BJ (cell line): Measurements from ENCODE around the gene RNF214. TPM values are rescaled to one million over a fixed set of nuclear protein-coding genes. Genes with fewer than 3 reads are reported as not detected.
A peak's percentile ranks its signal among the peaks of the same experiment; 100 is the strongest.
"Not testable (repeated sequence)": the region's sequence is repeated elsewhere in the genome, so short reads cannot be mapped to it uniquely, and the experiment has no call there.

ENCODE experiments used
- CTCF ChIA-PET: fragments of 350-600 bp; formaldehyde crosslinking; extraction: SDS; loops from one replicate; lab custom pipeline; 2021; ENCODE audit warnings: antibody characterized with exemption, inconsistent platforms; lab: Yijun Ruan, JAX
- POLR2A ChIA-PET: fragments of 300-600 bp; sonication (Branson Sonifier 250); formaldehyde crosslinking; extraction: SDS; loops from one replicate; lab custom pipeline; 2021; ENCODE audit warnings: antibody characterized with exemption; lab: Charles Lee
- DNase-seq: peaks from one replicate; pipeline ENCODE4 v3.0.0-alpha.2; 2011; ENCODE audit warnings: low read depth
- H3K27me3 ChIP-seq: 2 replicates; pipeline ENCODE4 v1.6.0; 2011; ENCODE audit warnings: low read length; ENCODE audit not compliant: control insufficient read depth, insufficient read depth
- H3K36me3 ChIP-seq: 2 replicates; pipeline ENCODE4 v1.5.1; 2011; ENCODE audit warnings: low read length; ENCODE audit not compliant: control insufficient read depth, insufficient read depth
- H3K4me3 ChIP-seq: 2 replicates; pipeline ENCODE4 v1.5.1; 2011; ENCODE audit warnings: low read depth, mild to moderate bottlenecking, control low read depth, low read length
- polyA plus RNA-seq: library from polyadenylated mRNA; depleted of rRNA; stranded (reverse); fragments of >200 nt; gene quantifications from 2 replicates; pipeline ENCODE4 v1.2.3, GENCODE V29; 2011
- TF ChIP-seq, protein P1 (sequence below): IDR thresholded peaks from 2 replicates; pipeline ENCODE4 v1.5.1; 2011; ENCODE audit warnings: low read depth, mild to moderate bottlenecking, control low read depth, inconsistent platforms, low read length, moderate library complexity; ENCODE audit not compliant: insufficient read depth

Gene RNF214
- polyA plus RNA-seq, 1 experiment, result 17.1 TPM

- Histone ChIP-seq H3K4me3 (peak overlapping the region; percentile 86), H3K36me3 (peaks cover 1% of the 10 kb centered on the region), H3K27me3 (no peaks in the 10 kb centered on the region)
- ChIA-PET CTCF (interaction anchor here (0.9 to 2.9 kb wide), 5 partner anchors 13 to 88 kb away, joined by 3 to 10 read pairs (median 3); no protein-coding TSS in a partner anchor), POLR2A (interaction anchor here (0.7 to 1.2 kb wide), 2 partner anchors 13 to 589 kb away, joined by 3 to 4 read pairs; no protein-coding TSS in a partner anchor)
- no peak for DNase-seq
- TF ChIP-seq, protein P1, sequence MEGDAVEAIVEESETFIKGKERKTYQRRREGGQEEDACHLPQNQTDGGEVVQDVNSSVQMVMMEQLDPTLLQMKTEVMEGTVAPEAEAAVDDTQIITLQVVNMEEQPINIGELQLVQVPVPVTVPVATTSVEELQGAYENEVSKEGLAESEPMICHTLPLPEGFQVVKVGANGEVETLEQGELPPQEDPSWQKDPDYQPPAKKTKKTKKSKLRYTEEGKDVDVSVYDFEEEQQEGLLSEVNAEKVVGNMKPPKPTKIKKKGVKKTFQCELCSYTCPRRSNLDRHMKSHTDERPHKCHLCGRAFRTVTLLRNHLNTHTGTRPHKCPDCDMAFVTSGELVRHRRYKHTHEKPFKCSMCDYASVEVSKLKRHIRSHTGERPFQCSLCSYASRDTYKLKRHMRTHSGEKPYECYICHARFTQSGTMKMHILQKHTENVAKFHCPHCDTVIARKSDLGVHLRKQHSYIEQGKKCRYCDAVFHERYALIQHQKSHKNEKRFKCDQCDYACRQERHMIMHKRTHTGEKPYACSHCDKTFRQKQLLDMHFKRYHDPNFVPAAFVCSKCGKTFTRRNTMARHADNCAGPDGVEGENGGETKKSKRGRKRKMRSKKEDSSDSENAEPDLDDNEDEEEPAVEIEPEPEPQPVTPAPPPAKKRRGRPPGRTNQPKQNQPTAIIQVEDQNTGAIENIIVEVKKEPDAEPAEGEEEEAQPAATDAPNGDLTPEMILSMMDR, result no peak
Observed at GRCh38 chr11:117315285-117316196, 83.1 kb downstream of the RNF214 start.

GRCh38 chr11:117316197-117316961 is 83.9 kb downstream of the RNF214 start, which contains the start of gene BACE1:
Gene BACE1 (minus strand): TSS chr11:117316256. CDS start chr11:117315795, 461 bp downstream.
- H3K27me3 ChIP-seq, result no peaks in the 10 kb centered on the region
- H3K36me3 ChIP-seq, result peaks cover 1% of the 10 kb centered on the region
- peak; percentile 52 for DNase-seq
- POLR2A ChIA-PET, result interaction anchor here (0.7 to 1.2 kb wide), 2 partner anchors 12 to 589 kb away, joined by 3 to 4 read pairs; no protein-coding TSS in a partner anchor
- TF ChIP-seq, protein P1, result peak; percentile 75
- CTCF ChIA-PET, result interaction anchor here (0.9 to 2.9 kb wide), 4 partner anchors 14 to 89 kb away, joined by 3 to 10 read pairs (median 3); no protein-coding TSS in a partner anchor
- H3K4me3 ChIP-seq, result peak within 1 kb of the TSS; percentile 86

- no peak for DNase-seq
- Histone ChIP-seq H3K4me3 (no peak overlapping the region), H3K27me3 (no peaks in the 10 kb centered on the region), H3K36me3 (peaks cover 1% of the 10 kb centered on the region)
- ChIA-PET CTCF (interaction anchor here (0.9 to 1.5 kb wide), 4 partner anchors 9 to 92 kb away, joined by 3 to 4 read pairs (median 3); partner anchors contain the start of genes CEP164 and PCSK7), POLR2A (no interaction called here)
- TF ChIP-seq, protein P1, result no peak
Observed at GRCh38 chr11:117318738-117319137, 86.3 kb downstream of the RNF214 start.

- TF ChIP-seq, protein P1, result no peak
- H3K36me3 ChIP-seq, result no peaks in the 10 kb centered on the region
- ChIA-PET CTCF (interaction anchor here (0.9 to 1.5 kb wide), 4 partner anchors 8 to 93 kb away, joined by 3 to 4 read pairs (median 3); partner anchors contain the start of genes CEP164 and PCSK7), POLR2A (interaction anchor here (0.5 kb wide), 1 partner anchor 34 kb away, joined by 3 read pairs; no protein-coding TSS in a partner anchor)
- no peak for DNase-seq
- no peaks in the 10 kb centered on the region for H3K27me3 ChIP-seq
- H3K4me3 ChIP-seq, result no peak overlapping the region
Observed at GRCh38 chr11:117319214-117319840, 86.9 kb downstream of the RNF214 start.

DNA sequence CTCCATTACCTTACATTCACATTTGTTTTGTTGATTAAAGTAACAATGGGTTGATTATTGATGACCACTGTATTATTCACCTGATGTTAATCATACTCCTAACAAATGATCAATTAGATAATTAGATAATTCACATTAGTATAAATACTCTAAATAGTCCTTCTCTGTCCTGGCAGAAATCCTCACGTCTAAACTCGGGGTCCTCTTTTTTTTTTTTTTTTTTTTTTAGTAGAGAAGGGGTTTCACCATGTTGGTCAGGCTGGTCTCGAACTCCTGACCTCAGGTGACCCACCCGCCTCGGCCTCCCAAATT is 94.7 kb downstream of the RNF214 start:
- H3K36me3 ChIP-seq, H3K27me3 ChIP-seq, DNase-seq, POLR2A ChIA-PET: not testable (repeated sequence)
- CTCF ChIA-PET, result interaction anchor here (1.1 to 1.4 kb wide), 2 partner anchors 8 to 29 kb away, joined by 3 read pairs; no protein-coding TSS in a partner anchor
- peak overlapping the region; percentile 62 for H3K4me3 ChIP-seq
